Breast epithelium (tissue), 3 donors: ENCODE data around the gene CENPM.

ENCODE experiments used
- CTCF ChIP-seq, 3 donors: fragments of 450-650 bp; IDR thresholded peaks; one replicate each; pipeline ENCODE4 v1.5.1; 2016 to 2017; ENCODE audit warnings: antibody characterized with exemption in 3 of 3, mild to moderate bottlenecking in 3 of 3, moderate library complexity in 3 of 3
- POLR2A ChIP-seq: fragments of 450-650 bp; IDR thresholded peaks from one replicate; pipeline ENCODE4 v1.6.1; 2016; ENCODE audit warnings: antibody characterized with exemption, mild to moderate bottlenecking, moderate library complexity

GRCh38 chr22:41966225-41966606, 19.3 kb upstream of the CENPM start:
- TF ChIP-seq CTCF (IDR thresholded peaks at IDR 0.05) (no peak), POLR2A (no peak)
